Vagina (tissue), 2 donors: ENCODE results near the gene CKAP4. TPM values are rescaled to one million over a fixed set of nuclear protein-coding genes. Genes with fewer than 3 reads are reported as not detected.
A peak's percentile ranks its signal among the peaks of the same experiment; 100 is the strongest.

Source experiments
- DNase-seq, 2 donors: peaks; one replicate each; pipeline ENCODE4 v3.0.0-alpha.2; 2017; ENCODE audit errors: extremely low spot score in 2 of 2
- H3K27ac ChIP-seq: fragments of 200-600 bp; sonication (generic); one replicate; pipeline ENCODE4 v1.5.1; 2019
- H3K27me3 ChIP-seq: fragments of 200-600 bp; sonication (generic); one replicate; pipeline ENCODE4 v1.5.1; 2019
- H3K36me3 ChIP-seq, 2 donors: fragments of 200-600 bp; sonication (generic); one replicate each; pipeline ENCODE4 v1.5.1; 2017 to 2019
- H3K4me1 ChIP-seq: fragments of 200-600 bp; sonication (generic); one replicate; pipeline ENCODE4 v1.5.1; 2019
- H3K4me3 ChIP-seq, 2 donors: fragments of 200-600 bp; sonication (generic); 1 replicate in 1 of 2; 2 replicates in 1 of 2; pipeline ENCODE4 v1.5.1; 2016 to 2019
- H3K9me3 ChIP-seq: fragments of 200-600 bp; sonication (generic); one replicate; pipeline ENCODE4 v1.5.1; 2019
- CTCF ChIP-seq, 3 experiments: fragments of 450-650 bp in 2 of 3; fragments of 200-600 bp in 1 of 3; sonication (generic) in 1 of 3; IDR thresholded peaks; one replicate each; pipeline ENCODE4 v1.5.1; 2017 to 2019; ENCODE audit warnings: antibody characterized with exemption in 3 of 3, mild to moderate bottlenecking in 2 of 3, moderate library complexity in 2 of 3
- POLR2A ChIP-seq, 2 donors: fragments of 450-650 bp; IDR thresholded peaks; one replicate each; pipeline ENCODE4 v1.6.1; 2017; ENCODE audit warnings: antibody characterized with exemption in 2 of 2, mild to moderate bottlenecking in 2 of 2, moderate library complexity in 2 of 2
- POLR2AphosphoS5 ChIP-seq, 2 donors: sonication (generic); formaldehyde crosslinking; IDR thresholded peaks; one replicate each; pipeline ENCODE4 v1.9.0; 2017; ENCODE audit warnings: antibody characterized with exemption in 2 of 2, mild to moderate bottlenecking in 2 of 2, low read depth in 1 of 2; ENCODE audit not compliant: insufficient read depth in 1 of 2
- intact Hi-C: fragments of 100-400 bp; cut with DNase I; formaldehyde crosslinking; loops from one replicate; pipeline ENCODE4 v1.15.1; 2023
- total RNA-seq: library from RNA; depleted of rRNA; stranded (reverse); fragments of >200 nt; gene quantifications from one replicate; pipeline ENCODE4 v1.2.3, GENCODE V29; 2016

CKAP4 gene
- total RNA-seq, 1 donor from 2014 or later = 42.5 TPM

- no peaks in the 10 kb centered on the region for H3K4me1 ChIP-seq
- intact Hi-C loops = loop anchor here (10.0 kb wide), 1 partner anchor 49 kb away; no protein-coding TSS in a partner anchor
- no peak overlapping the region for H3K4me3 ChIP-seq
- TF ChIP-seq CTCF (IDR thresholded peaks at IDR 0.05) = no peak
- no peak for TF ChIP-seq POLR2A (IDR thresholded peaks at IDR 0.05)
- TF ChIP-seq POLR2AphosphoS5 (IDR thresholded peaks at IDR 0.05; ENCODE audit: insufficient read depth in 1 of 2, low read depth in 1 of 2) = no peak
- H3K36me3 ChIP-seq = peaks cover 0 to 20% of the 10 kb centered on the region in 2 donors
- DNase-seq = no peak
- no peaks in the 10 kb centered on the region for H3K9me3 ChIP-seq
- no peaks in the 10 kb centered on the region for H3K27me3 ChIP-seq
- no peak overlapping the region for H3K27ac ChIP-seq
Measured at GRCh38 chr12:106235770-106236169, 12.1 kb downstream of the CKAP4 start.

- no peaks in the 10 kb centered on the region for H3K4me1 ChIP-seq
- TF ChIP-seq POLR2A (IDR thresholded peaks at IDR 0.05) = no peak
- no peak for TF ChIP-seq POLR2AphosphoS5 (IDR thresholded peaks at IDR 0.05; ENCODE audit: insufficient read depth in 1 of 2, low read depth in 1 of 2)
- TF ChIP-seq CTCF (IDR thresholded peaks at IDR 0.05) = no peak
- no peaks in the 10 kb centered on the region for H3K27me3 ChIP-seq
- DNase-seq = no peak
- no peaks in the 10 kb centered on the region for H3K9me3 ChIP-seq
- intact Hi-C loops = loop anchor here (10.0 kb wide), 1 partner anchor 50 kb away; no protein-coding TSS in a partner anchor
- no peak overlapping the region for H3K27ac ChIP-seq
- H3K36me3 ChIP-seq = peaks cover 0 to 10% of the 10 kb centered on the region in 2 donors
- no peak overlapping the region for H3K4me3 ChIP-seq
Measured at GRCh38 chr12:106234449-106234848, 13.4 kb downstream of the CKAP4 start.

GRCh38 chr12:106233011-106233410, 14.8 kb downstream of the CKAP4 start:
- H3K27ac ChIP-seq = no peak overlapping the region
- DNase-seq = no peak
- no peaks in the 10 kb centered on the region for H3K36me3 ChIP-seq
- H3K9me3 ChIP-seq = no peaks in the 10 kb centered on the region
- H3K27me3 ChIP-seq = no peaks in the 10 kb centered on the region
- H3K4me1 ChIP-seq = peaks cover 2% of the 10 kb centered on the region
- no peak for TF ChIP-seq POLR2AphosphoS5 (IDR thresholded peaks at IDR 0.05; ENCODE audit: insufficient read depth in 1 of 2, low read depth in 1 of 2)
- no peak for TF ChIP-seq POLR2A (IDR thresholded peaks at IDR 0.05)
- no peak for TF ChIP-seq CTCF (IDR thresholded peaks at IDR 0.05)
- intact Hi-C loops = loop anchor here (10.0 kb wide), 1 partner anchor 52 kb away; no protein-coding TSS in a partner anchor
- H3K4me3 ChIP-seq = no peak overlapping the region

- H3K36me3 ChIP-seq = no peaks in the 10 kb centered on the region
- TF ChIP-seq CTCF (IDR thresholded peaks at IDR 0.05) = no peak
- no peak for TF ChIP-seq POLR2AphosphoS5 (IDR thresholded peaks at IDR 0.05; ENCODE audit: insufficient read depth in 1 of 2, low read depth in 1 of 2)
- no peak for TF ChIP-seq POLR2A (IDR thresholded peaks at IDR 0.05)
- no peaks in the 10 kb centered on the region for H3K9me3 ChIP-seq
- no peak overlapping the region for H3K4me3 ChIP-seq
- intact Hi-C loops = loop anchor here (5.0 kb wide), 1 partner anchor 812 kb away; no protein-coding TSS in a partner anchor
- H3K4me1 ChIP-seq = peaks cover 20% of the 10 kb centered on the region
- no peak overlapping the region for H3K27ac ChIP-seq
- DNase-seq = peak in 1 of 2 donors; percentile 44
- no peaks in the 10 kb centered on the region for H3K27me3 ChIP-seq
Measured at GRCh38 chr12:106229036-106229591, 18.7 kb downstream of the CKAP4 start.

- no peaks in the 10 kb centered on the region for H3K9me3 ChIP-seq
- H3K4me3 ChIP-seq = no peak overlapping the region
- peaks cover 28% of the 10 kb centered on the region for H3K4me1 ChIP-seq
- intact Hi-C loops = loop anchor here (5.0 kb wide), 1 partner anchor 811 kb away; no protein-coding TSS in a partner anchor
- DNase-seq = peak in 1 of 2 donors; percentile 67
- TF ChIP-seq POLR2A (IDR thresholded peaks at IDR 0.05) (no peak), CTCF (IDR thresholded peaks at IDR 0.05) (no peak)
- no peaks in the 10 kb centered on the region for H3K27me3 ChIP-seq
- no peaks in the 10 kb centered on the region for H3K36me3 ChIP-seq
- H3K27ac ChIP-seq = no peak overlapping the region
Measured at GRCh38 chr12:106228320-106228710, 19.5 kb downstream of the CKAP4 start.
